NCI-H1694 treated with DMSO at 0.1 percent for 48 hours (cell line): ENCODE results near the gene WNT6.
"Not testable (repeated sequence)": the region's sequence is repeated elsewhere in the genome, so short reads cannot be mapped to it uniquely, and the experiment has no call there.

Experiments
- DNase-seq: peaks from one replicate; lab custom pipeline; 2025; lab: John Stamatoyannopoulos, UW

Gene WNT6

DNA sequence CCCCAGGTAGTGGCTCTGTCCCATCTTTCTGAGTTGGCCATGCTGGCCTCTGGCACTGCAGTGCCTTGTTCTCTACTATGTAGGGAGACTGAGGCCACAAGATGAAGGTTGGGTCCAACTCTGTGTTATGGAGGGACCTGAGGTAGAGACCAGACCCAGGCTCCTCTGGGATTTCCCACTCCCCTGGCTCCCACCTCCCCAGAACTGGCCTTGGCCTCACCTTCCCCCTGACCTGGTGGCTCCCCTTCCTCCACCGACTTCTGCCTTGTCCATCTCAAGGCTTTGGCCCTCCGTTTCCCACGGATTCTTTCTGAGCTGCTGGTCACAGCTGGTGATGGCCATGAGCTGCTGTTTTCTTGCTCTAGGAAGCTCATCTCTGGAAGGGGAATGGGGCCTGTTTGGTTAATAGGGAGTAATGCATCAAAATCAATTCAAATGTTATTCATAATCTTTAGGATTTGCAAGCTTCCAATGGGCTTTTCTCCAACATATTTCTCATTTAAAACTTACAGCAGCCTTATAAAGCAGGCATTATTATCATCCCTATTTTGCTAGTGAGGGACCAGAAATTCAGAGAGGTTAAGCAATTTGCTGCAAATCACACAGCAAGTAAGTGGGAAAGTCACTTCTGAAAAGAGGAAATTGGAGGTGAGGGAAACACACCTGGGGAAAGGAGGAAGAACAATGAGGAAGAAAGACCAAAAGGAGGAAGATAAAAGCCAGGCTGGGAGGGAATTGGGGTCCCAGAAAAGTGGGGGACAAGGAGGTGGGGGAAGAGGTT lies 28.9 kb upstream of the WNT6 start:
- DNase-seq, result no peak

DNA sequence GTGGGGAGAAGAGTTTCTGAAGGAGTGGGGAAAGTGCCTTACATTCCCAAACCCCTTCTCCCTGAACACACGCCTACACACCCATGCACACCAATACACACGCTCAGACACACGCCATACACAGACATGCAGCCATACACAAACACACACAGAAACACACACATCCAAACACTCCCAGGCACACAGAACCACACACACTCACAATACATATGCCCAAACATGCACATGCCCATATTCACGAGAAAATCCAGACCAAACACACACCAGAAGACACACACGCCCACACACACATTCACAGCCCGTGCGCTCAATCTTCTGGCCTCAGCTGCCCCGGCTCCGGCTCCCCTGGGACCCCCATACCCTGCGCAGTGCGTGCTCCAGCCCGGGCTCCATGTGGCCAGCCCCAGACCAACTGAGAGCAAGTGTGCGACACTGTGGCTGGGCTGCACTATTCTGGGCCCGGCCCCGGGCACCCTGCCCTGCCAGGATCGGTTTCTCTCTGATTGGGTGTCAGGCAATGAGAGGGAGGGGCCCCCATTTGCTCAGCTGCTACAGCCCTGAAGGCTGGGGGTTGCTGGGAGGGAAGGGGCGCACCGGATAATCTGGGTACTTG lies 28.1 kb upstream of the WNT6 start, which contains the start of gene PRKAG3:
Gene PRKAG3, minus strand, starts transcription at position 426 of the 613 bp plus-strand sequence.
- no peak for DNase-seq

DNA sequence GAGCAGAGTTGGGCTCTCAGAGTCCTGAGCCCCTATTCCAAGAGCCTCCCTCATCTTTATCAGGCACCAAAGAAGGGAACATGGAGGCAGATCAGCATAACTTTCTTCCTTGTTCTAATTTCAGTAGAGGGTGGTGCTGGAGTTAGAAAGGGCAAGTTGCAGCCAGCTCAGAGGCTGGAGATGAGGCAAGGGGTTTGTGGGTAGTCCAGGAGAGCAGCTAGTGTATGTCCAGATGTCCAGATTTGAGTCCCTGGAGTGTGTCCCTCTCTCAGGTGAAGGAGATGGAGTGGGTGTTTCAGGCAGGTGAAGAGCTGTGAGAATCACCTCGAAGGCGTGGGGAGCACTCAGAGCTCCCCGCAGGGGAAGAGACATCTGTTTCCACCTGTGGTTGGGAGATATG lies 27.5 kb upstream of the WNT6 start:
- DNase-seq, result no peak

DNA sequence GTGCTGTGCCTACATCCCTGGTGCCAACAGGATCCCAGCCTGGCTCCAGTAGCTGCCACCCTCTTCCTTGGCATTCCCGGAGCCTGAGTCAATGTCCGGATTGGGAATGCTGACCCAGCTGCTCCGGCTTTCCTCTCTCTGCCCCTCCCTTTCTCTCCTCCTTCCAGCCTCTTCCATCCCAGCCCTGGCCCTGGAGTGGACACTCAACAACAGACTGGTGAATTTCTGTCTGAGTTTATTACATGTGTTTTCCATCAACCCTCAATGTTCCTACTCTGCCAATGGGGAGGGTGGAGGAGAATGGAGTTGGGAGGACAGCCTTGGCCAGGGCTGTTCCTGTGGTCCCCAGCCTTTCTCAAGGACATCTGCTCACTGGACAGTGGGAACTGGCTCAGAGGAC lies 27.1 kb upstream of the WNT6 start:
- DNase-seq, result no peak

DNA sequence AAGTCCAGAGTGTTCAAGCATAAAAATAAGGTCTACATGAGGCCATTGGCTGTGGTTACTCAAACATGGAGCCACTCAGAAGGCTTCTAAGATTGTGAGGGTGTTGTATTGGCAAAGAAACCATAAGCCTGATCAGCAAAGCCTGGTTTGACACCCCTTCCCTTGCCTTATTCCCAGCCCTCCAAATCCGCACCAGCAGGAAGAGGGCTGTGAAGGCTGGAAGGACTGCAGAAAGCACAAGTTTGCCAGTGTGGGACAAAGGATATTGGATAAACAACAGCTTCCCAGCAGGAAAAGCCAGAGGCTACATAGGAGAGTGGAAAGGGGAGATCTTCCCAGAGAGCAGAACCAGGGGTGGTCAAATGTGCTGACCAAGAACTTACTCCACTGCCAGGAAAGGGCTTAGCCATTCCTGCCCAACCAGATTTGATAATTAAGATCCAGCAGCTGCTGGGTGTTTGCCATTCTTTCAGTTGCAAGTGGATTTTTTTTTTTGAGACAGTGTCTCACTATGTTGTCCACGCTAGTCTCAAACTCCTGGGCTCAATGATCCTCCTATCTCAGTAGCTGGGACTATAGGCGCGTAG lies 26.5 kb upstream of the WNT6 start:
- DNase-seq, result no peak

DNA sequence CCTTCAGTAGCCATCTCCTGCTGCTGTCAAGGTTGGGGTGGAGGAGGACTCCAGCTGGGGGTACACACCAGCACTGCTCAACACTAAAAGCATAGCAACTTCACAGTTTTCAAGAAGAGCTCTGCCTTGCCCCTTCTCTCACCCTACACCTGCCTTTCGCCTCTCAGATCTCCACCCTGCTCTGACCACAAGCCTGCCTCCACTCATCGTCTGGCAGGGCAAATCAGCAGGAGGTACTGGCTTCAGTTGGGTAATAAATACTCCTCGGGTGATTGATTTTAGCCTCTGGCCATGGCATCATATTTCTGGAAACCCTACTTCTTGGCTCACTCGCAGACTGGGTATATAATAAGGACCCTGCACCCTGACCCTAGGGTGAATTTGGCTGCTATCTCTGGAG lies 24.9 kb upstream of the WNT6 start:
- no peak for DNase-seq

DNA sequence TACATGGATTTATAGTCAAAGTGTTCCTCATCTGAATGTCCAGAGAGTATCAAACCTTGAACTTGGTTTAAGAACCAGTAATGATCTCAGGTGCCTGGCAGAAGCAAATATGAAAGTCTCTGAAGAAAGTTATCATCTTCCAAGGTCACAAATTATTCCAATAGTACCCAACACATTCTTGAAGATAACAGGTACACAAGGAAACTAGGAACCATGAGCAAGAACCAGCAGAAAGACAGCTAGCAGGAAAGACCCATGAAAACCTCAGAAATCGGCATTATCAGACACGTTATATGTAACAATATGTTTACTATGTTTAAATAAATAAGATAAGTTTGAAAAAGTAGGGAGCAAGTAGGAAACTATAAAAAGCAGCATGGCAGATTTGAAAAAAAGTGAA lies 22.1 kb upstream of the WNT6 start:
- DNase-seq, result no peak

DNA sequence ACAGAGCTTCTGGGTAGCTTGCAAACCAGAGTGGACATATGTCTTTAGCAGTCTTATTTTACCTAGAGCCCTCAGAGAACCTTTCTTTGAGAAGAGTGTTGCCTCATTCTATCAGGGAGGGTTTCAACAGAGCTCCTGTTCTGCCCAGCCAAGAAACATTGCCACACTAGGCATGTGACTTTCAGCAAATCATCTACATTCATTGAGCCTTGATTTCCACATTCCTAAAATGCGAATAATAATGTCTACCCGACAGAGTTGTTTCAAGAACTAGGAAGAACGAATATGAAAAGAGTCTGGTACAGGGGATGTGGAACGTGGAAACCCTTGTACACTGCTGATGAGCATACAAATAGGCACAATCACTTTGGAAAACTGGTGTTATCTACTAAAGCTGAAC lies 20.2 kb upstream of the WNT6 start:
- DNase-seq, result no peak

DNA sequence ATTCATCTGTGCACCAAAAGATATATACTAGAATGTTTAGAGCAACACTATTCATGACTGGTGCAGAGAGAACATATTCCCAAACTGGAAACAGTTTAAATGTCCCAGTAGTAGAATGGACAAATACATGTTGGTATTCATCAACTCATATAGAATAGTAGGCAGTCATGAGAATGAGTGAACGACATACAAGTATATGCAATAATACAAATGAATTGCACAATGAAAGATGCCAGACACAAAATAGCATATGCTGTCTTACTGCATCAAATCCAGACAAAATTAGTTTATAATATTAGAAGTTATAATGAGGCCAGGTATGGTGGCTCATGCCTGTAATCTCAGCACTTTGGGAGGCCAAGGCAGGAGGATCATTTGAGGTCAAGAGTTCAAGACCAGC lies 19.7 kb upstream of the WNT6 start:
- no peak for DNase-seq

DNA sequence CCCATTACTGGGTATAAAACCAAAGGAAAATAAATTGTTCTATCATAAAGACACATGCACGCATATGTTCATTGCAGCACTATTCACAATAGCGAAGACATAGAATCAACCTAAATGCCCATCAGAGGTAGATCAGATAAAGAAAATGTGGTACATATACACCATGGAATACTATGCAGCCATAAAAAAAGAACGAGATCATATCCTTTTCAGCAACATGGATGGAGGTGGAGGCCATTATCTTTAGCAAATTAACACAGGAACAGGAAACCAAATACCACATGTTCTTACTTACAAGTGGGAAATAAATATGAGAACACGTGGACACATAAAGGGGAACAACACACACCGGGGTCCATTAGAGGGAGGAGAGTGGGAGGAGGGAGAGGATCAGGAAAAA lies 15.3 kb upstream of the WNT6 start:
- DNase-seq, result not testable (repeated sequence)

DNA sequence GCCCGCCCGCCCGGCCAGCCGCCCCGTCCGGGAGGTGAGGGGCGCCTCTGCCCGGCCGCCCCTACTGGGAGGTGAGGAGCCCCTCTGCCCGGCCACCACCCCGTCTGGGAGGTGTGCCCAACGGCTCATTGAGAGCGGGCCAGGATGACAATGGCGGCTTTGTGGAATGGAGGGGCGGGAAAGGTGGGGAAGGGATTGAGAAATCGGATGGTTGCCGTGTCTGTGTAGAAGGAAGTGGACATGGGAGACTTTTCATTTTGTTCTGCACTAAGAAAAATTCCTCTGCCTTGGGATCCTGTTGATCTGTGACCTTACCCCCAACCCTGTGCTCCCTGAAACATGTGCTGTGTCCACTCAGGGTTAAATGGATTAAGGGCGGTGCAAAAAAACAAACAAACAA lies 12.6 kb upstream of the WNT6 start:
- not testable (repeated sequence) for DNase-seq

DNA sequence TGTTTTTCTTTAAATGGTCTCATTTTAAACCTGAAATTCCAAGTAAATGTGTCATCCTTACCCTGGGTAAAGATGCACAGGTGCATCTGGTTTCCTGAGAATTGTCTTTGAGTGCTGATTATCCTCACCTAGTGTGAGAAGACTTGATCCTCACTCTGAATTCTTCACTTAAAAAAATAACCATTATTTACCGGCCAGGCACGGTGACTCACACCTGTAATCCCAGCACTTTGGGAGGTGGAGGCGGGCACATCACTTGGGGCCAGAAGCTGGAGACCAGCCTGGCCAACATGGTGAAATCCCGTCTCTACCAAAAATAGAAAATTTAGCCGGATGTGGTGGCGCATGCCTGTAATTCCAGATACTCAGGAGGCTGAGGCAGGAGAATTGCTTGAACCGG lies 9.9 kb upstream of the WNT6 start:
- DNase-seq, result no peak

DNA sequence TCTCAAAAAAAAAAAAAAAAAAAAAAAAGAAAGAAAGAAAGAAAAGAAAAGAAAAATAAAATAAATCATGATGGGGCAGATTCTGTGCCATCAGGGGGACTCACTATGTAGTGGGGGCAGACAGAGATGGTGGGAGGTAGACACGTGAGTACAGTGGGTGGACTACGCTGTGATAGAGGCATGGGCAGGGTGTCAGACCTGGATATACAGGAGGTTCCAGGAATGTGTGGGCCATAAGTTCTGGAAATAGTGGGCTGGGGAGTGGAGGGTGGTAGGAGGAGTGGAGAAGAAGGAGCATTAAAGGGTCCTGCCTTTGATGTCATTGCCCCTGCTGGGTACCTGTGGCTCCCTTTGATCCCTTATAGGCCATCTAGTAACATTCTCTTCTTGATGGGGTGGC lies 8.8 kb upstream of the WNT6 start:
- no peak for DNase-seq

DNA sequence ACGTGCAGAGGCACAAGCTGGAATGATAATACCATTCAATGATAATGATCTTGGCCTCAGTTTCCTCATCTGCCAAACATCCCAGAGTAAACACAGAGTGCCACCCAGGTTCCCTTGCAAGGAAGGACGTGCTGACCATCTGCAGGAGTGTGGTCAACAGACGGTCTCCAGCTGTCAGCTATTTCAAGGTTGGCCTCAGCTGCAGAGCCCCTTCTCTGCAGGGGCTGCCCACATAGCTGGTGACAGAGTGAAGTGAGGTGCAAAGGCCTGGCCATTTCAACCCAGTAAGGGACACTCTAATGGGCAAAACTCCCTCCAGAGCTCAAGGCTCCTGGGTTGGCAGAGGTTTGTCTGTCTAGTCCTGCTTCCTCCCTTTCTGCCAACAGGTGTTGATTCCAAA lies 8.3 kb upstream of the WNT6 start:
- DNase-seq, result no peak

DNA sequence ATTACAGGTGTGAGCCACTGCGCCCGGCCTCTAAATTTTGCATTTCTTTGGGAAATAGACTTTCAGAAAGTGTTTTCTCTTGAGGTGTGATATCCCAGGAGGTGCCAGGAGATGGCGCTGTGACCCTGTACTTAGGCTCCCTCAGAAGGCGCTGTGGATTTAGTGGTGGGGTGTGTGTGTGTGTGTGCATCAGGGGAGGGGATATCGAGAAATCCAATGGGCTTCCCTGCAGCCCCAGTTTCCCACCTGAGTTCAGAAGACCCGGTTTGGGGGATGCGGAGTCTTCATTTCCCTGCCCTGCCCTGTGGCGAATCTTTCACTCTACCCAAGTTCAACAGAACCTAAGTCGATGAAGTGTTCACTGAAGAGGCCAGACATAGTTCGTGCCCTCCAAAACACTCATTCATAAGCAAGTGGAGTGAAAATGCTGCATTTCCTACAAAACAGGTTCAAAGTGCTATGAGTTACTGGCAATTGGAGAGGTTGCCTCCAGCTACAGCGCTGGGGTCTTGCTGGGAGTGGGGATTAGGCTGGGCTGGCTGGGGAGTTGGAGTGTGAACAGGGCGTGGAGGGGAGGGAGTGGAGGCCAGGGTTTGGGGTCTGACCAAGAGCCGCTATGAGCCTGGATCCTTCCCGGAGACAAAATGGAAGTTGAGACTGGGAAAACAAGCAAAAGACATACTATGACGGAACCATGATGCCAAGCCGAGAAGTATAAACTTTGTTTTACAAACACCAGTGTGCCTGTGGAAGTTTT lies 6.5 kb upstream of the WNT6 start:
- DNase-seq, result peak; percentile 66

DNA sequence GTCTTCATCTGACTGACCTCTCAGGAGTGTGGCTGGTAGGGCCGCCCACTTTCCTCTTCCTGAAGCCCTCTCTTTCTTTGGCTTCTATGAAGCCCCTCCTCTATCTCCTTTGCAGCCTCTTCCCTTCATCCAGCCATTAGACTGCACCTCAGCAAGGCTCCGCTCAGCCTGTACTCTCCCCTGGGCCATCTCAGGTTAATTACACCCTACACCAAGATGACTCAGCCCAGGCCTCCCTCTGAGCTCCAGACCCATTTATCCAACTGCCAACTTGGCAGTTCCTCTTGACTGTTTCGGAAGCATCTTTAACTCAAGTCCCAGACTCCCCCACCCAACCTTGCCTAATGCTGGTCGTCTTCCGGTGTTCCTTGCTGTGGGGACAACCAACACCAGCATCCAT lies 5.8 kb upstream of the WNT6 start:
- DNase-seq, result no peak

DNA sequence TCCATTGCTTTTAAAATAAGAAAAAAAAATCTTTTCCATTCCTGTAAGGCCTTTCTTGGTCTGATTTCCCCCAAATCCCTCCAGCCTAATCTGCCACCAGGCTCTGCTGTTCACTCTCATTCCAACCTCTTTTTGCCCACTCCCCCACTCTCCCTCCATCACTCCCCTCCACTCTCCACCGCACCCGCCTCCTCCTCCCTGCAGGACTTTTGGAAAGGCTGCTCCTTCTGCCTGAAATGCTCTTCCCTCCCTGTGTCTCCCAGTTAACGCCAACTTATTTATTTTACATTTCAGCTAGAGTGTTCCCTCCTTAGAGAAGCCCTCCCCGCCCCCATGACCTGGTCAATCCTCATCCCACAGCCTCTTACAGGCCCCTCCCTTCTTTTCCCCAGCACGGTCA lies 4.7 kb upstream of the WNT6 start:
- DNase-seq, result no peak

DNA sequence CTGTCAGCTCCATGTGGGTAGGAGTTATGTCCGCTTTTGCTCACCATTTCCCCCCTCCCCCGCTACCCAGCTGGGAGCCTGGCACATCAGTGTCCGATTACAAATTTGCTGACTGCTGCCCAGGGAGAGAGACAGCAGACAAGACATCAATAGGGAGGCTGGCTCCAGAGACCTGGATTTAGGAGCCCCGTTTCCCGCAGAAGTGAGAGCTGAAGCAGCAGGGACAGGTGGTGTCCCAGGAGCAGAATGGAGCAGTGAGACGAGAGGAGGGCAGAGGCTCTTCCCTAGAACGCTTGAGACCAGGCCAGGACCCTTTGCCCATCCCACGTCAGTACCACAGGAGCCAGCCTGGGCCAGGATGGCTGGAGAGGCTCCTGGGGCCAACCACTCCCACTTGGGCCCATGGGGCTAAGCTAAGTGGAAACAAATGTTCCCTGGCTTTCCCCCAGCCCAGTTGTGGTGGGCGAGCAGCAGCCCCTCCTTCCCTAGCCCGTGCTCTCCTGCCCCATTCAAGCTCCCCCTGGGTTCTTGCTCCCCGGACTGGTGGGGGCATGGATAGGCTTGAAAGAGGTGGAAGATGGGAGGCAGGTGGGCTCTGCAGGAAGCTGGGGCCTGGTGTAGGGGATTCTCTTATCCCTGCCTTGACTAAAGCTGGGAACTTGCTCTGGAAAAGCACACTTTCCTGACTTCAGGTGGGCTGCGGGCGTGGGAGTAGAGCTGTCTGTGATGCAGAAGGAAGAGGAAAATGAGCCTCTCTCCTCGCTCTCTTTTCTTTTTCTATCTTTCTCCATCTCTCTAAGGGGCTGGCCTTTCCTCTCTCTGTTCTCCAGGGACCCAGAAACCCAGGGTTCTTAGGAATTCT lies 4.1 kb upstream of the WNT6 start:
- no peak for DNase-seq

DNA sequence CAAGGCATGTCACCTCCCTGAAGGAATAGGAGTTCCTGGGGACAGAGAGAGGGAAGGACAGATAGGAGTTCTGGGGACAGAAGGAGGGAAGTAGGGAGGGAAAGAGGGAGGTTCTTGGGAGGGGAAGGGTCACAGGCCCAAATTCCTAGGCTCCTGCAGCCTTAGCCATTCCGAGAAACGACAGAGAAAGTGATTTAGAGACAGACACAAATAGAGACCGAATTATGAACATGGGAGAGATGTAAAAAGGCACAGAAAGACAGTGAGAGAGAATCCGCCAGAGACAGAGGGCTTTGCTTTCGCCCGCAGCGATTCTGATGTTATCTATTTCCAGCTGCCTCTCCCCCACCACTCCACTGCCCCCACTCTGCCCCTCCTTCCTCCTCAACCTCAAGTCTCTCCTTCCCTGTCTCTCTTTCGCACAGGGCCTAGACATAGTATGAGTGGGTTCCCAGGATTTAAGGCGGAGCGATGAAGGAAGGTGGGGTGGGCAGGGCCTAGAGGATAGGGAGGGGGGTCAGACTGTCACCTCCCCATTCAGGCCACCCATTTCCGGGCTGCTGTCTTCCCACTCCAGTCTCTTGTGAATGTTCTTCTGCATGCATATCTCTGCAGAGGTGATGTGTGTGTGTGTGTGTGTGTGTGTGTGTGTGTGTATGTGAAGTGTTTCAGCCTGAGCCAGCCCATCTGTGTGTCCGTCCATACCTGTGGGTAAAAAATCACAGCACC lies 3.3 kb upstream of the WNT6 start:
- DNase-seq, result no peak

DNA sequence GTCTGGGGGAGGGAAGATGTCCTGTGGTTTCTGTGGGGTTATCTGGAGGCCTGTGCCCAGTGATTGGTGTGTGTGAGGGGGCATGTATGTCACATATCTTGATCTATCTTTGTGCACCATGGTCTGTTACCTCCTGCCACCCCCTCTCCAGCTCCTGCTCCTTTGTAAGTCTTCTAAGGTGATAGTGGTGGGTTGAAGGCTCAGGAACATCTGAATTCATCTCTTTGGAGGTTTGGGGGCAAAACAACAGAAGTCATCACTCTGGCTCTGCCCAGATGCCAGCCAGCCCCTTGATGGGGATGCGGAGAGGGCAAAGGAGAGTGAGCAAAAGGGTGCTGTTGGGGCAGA lies 2.7 kb upstream of the WNT6 start:
- no peak for DNase-seq
